Tibial artery (tissue), 4 donors: ENCODE measurements around the gene MBOAT2.

Experiments used
- DNase-seq, 2 donors: peaks; one replicate each; pipeline ENCODE4 v3.0.0-alpha.2; 2019
- H3K27ac ChIP-seq, 2 donors: fragments of 200-600 bp; sonication (generic) in 1 of 2; 1 replicate in 1 of 2; 2 replicates in 1 of 2; pipeline ENCODE4 v1.5.1; 2018 to 2019; ENCODE audit warnings: mild to moderate bottlenecking in 1 of 2
- H3K27me3 ChIP-seq, 2 donors: fragments of 200-600 bp; sonication (generic) in 1 of 2; one replicate each; pipeline versions ENCODE4 v1.5.1 to v1.6.0; 2016 to 2019
- H3K36me3 ChIP-seq, 3 donors: fragments of 200-600 bp; sonication (generic) in 2 of 3; one replicate each; pipeline ENCODE4 v1.5.1; 2016 to 2019; ENCODE audit warnings: mild to moderate bottlenecking in 2 of 3
- H3K4me1 ChIP-seq, 4 donors: fragments of 200-600 bp; sonication (generic) in 2 of 4; 1 replicate in 3 of 4; 2 replicates in 1 of 4; pipeline ENCODE4 v1.5.1; 2016 to 2019
- H3K4me3 ChIP-seq, 2 donors: fragments of 200-600 bp; sonication (generic) in 1 of 2; 1 replicate in 1 of 2; 2 replicates in 1 of 2; pipeline ENCODE4 v1.5.1; 2018 to 2019; ENCODE audit warnings: mild to moderate bottlenecking in 2 of 2
- H3K9me3 ChIP-seq, 3 donors: fragments of 200-600 bp; sonication (generic) in 1 of 3; one replicate each; pipeline ENCODE4 v1.5.1; 2016 to 2019
- intact Hi-C: fragments of 100-400 bp; cut with DNase I; formaldehyde crosslinking; loops from one replicate; pipeline ENCODE4 v1.15.0; 2023; ENCODE audit warnings: low total_unique reads
- TF ChIP-seq, protein P1 (sequence below), 2 experiments: fragments of 200-600 bp in 1 of 2; fragments of 450-650 bp in 1 of 2; IDR thresholded peaks; one replicate each; pipeline ENCODE4 v1.5.1; 2017 to 2019; ENCODE audit warnings: antibody characterized with exemption in 2 of 2, mild to moderate bottlenecking in 1 of 2, moderate library complexity in 1 of 2

The MBOAT2 gene

DNA sequence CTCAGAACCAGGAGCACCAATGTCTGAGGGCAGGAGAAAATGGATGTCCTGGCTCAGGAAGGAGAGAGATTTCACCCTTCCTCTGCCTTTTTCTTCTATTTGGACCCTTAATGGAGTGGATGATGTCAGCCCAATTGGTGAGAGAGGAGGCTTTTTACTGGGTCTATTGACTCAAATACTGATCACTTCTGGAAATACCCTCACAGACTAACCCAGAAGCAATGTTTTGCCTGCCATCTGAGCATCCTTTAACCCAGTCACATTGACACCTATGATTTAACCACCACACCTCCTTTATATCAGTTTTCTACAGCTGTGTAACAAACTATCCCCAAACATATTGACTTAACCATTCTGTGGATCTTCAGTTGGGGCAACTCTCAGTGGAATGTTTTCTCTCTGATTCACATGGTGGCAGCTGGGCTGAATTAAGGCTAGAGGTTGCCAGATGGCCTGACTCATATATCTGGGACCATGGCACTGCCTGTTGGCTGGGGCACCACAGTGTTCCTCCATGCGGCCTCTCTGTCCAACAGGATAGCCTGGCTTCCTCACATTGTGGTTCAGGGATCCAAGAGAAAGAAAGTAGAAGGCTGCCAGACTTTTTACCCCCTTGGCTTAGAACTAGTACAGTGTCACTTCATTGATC is 18.2 kb upstream of the MBOAT2 start:
- TF ChIP-seq, protein P1, sequence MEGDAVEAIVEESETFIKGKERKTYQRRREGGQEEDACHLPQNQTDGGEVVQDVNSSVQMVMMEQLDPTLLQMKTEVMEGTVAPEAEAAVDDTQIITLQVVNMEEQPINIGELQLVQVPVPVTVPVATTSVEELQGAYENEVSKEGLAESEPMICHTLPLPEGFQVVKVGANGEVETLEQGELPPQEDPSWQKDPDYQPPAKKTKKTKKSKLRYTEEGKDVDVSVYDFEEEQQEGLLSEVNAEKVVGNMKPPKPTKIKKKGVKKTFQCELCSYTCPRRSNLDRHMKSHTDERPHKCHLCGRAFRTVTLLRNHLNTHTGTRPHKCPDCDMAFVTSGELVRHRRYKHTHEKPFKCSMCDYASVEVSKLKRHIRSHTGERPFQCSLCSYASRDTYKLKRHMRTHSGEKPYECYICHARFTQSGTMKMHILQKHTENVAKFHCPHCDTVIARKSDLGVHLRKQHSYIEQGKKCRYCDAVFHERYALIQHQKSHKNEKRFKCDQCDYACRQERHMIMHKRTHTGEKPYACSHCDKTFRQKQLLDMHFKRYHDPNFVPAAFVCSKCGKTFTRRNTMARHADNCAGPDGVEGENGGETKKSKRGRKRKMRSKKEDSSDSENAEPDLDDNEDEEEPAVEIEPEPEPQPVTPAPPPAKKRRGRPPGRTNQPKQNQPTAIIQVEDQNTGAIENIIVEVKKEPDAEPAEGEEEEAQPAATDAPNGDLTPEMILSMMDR (IDR thresholded peaks at IDR 0.05): no peak
- Histone ChIP-seq H3K4me3 (no peak overlapping the region), H3K4me1 (no peaks in the 10 kb centered on the region), H3K36me3 (no peaks in the 10 kb centered on the region), H3K27me3 (no peaks in the 10 kb centered on the region), H3K27ac (no peak overlapping the region), H3K9me3 (no peaks in the 10 kb centered on the region)
- no peak for DNase-seq
- intact Hi-C loops: no loop called here

DNA sequence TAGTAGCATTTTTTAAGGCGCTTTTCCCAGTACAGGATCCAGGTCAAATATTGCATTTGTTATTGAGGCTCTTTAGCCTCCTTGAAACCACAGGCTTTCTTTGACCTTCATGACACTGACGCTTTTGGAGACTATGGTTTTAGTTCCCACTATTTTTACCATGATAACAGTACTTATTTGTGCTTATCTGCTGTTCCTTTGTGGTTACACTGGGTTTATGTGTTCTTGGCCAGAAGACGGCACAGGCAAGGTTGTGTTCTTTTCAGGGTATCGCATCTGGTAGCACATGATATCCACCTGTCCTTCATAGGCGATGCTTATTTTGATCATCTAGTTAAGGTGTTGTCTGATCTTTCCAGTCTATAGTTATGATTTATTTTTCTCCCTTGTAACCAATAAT is 16.8 kb upstream of the MBOAT2 start:
- Histone ChIP-seq H3K4me1 (no peaks in the 10 kb centered on the region), H3K27me3 (no peaks in the 10 kb centered on the region), H3K4me3 (no peak overlapping the region), H3K9me3 (no peaks in the 10 kb centered on the region), H3K27ac (no peak overlapping the region), H3K36me3 (no peaks in the 10 kb centered on the region)
- DNase-seq: no peak
- TF ChIP-seq, protein P1 (IDR thresholded peaks at IDR 0.05): no peak
- intact Hi-C loops: no loop called here

GRCh38 chr2:9018534-9018933 is 15.1 kb upstream of the MBOAT2 start:
- TF ChIP-seq, protein P1 (IDR thresholded peaks at IDR 0.05): no peak

GRCh38 chr2:9018109-9018508 is 14.6 kb upstream of the MBOAT2 start:
- intact Hi-C loops: no loop called here
- H3K36me3 ChIP-seq: no peaks in the 10 kb centered on the region
- no peak overlapping the region for H3K4me3 ChIP-seq
- H3K4me1 ChIP-seq: no peaks in the 10 kb centered on the region
- no peak for DNase-seq
- H3K9me3 ChIP-seq: no peaks in the 10 kb centered on the region
- H3K27ac ChIP-seq: no peak overlapping the region
- H3K27me3 ChIP-seq: no peaks in the 10 kb centered on the region
- TF ChIP-seq, protein P1 (IDR thresholded peaks at IDR 0.05): no peak

More at GRCh38 chr2:9018534-9018933, 15.1 kb upstream of the MBOAT2 start:
- no peaks in the 10 kb centered on the region for H3K9me3 ChIP-seq
- no peak for DNase-seq
- no peak overlapping the region for H3K4me3 ChIP-seq
- intact Hi-C loops: no loop called here
- H3K4me1 ChIP-seq: no peaks in the 10 kb centered on the region
- H3K27ac ChIP-seq: no peak overlapping the region
- H3K27me3 ChIP-seq: no peaks in the 10 kb centered on the region
- H3K36me3 ChIP-seq: no peaks in the 10 kb centered on the region

GRCh38 chr2:9017411-9017810 is 13.9 kb upstream of the MBOAT2 start:
- intact Hi-C loops: no loop called here
- TF ChIP-seq, protein P1 (IDR thresholded peaks at IDR 0.05): no peak
- H3K27ac ChIP-seq: no peak overlapping the region

GRCh38 chr2:9015998-9016397 is 12.5 kb upstream of the MBOAT2 start:
- no peak for DNase-seq
- intact Hi-C loops: no loop called here
- Histone ChIP-seq H3K27me3 (no peaks in the 10 kb centered on the region), H3K27ac (no peak overlapping the region), H3K36me3 (no peaks in the 10 kb centered on the region), H3K4me1 (no peaks in the 10 kb centered on the region), H3K4me3 (no peak overlapping the region), H3K9me3 (no peaks in the 10 kb centered on the region)
- TF ChIP-seq, protein P1 (IDR thresholded peaks at IDR 0.05): no peak

More at GRCh38 chr2:9017411-9017810, 13.9 kb upstream of the MBOAT2 start:
- H3K4me1 ChIP-seq: no peaks in the 10 kb centered on the region
- H3K9me3 ChIP-seq: no peaks in the 10 kb centered on the region
- no peaks in the 10 kb centered on the region for H3K27me3 ChIP-seq
- no peak for DNase-seq
- H3K4me3 ChIP-seq: no peak overlapping the region
- no peaks in the 10 kb centered on the region for H3K36me3 ChIP-seq
